ENCODE data around the gene THADA. TPM values are rescaled to one million over a fixed set of nuclear protein-coding genes. Genes with fewer than 3 reads are reported as not detected.

THADA gene
- total and polyA plus RNA-seq, 2 experiments from 2014 or later: 10.8 to 18.8 TPM

DNA sequence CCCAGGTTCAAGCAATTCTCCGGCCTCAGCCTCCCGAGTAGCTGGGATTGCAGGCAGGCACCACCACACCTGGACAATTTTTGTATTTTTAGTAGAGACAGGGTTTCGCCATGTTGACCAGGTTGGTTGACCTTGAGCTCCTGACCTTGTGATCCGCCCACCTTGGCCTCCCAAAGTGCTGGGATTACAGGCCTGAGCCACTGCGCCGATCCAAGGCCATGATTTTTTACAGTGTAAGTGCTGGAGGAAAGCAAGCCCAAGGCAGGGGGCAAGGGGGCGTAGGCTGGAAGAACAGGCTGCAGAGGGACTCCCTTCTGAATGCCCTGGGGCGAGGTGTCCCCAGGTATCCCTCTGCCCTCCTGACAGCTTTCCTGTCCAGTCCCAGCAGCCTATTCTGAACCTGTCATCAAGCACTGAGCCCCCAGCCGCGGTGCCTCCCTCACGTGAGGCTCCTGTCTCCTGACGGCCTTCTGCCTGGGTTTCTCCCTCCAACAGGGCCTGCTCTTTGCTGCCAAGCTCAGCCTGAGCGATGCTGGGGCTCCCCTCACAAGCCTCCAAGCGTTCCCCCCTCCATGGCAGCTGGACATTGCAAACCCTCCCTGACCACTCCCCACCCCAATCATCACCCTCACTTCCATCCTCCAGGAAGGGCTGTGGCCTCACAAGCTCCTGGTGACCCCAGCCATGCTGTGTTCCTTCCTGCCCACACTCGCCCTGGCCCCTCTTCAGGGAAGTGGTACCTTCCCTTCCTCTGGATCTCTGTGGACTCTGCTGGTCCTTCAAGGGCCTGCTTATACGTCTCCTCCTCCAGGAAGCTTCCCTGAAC, 407.1 kb downstream of the THADA start:
- no peaks in the 10 kb centered on the region for H3K36me3 ChIP-seq (replicated peaks; ENCODE audit: insufficient read depth, low read depth)
- no peak overlapping the region for H3K4me2 ChIP-seq
- WGBS (ENCODE audit: low lambda C conversion rate, missing lambda C conversion rate): 94% methylated on average over 16 of the region's 16 CpGs
- H3K4me3 ChIP-seq: no peak overlapping the region
- H3K4me1 ChIP-seq (ENCODE audit: insufficient read depth): peaks cover 38% of the 10 kb centered on the region
- no peaks in the 10 kb centered on the region for H3K9me2 ChIP-seq (replicated peaks; ENCODE audit: insufficient read depth)
- no peaks in the 10 kb centered on the region for H3K79me2 ChIP-seq
- H4K20me1 ChIP-seq (ENCODE audit: insufficient read depth, poor library complexity, severe bottlenecking): no peaks in the 10 kb centered on the region
- TF ChIP-seq EZH2phosphoT487 (IDR thresholded peaks at IDR 0.05; ENCODE audit: low read depth, severe bottlenecking, unreplicated experiment) (no peak), EZH2 (IDR thresholded peaks at IDR 0.05; ENCODE audit: borderline replicate concordance) (no peak)
- TF ChIP-seq, protein P1, sequence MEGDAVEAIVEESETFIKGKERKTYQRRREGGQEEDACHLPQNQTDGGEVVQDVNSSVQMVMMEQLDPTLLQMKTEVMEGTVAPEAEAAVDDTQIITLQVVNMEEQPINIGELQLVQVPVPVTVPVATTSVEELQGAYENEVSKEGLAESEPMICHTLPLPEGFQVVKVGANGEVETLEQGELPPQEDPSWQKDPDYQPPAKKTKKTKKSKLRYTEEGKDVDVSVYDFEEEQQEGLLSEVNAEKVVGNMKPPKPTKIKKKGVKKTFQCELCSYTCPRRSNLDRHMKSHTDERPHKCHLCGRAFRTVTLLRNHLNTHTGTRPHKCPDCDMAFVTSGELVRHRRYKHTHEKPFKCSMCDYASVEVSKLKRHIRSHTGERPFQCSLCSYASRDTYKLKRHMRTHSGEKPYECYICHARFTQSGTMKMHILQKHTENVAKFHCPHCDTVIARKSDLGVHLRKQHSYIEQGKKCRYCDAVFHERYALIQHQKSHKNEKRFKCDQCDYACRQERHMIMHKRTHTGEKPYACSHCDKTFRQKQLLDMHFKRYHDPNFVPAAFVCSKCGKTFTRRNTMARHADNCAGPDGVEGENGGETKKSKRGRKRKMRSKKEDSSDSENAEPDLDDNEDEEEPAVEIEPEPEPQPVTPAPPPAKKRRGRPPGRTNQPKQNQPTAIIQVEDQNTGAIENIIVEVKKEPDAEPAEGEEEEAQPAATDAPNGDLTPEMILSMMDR (IDR thresholded peaks at IDR 0.05; ENCODE audit: poor library complexity): no peak
- DNase-seq (ENCODE audit: low spot score): no peak
- H3K27me3 ChIP-seq: no peaks in the 10 kb centered on the region
- H3K9me3 ChIP-seq (ENCODE audit: low read depth): no peaks in the 10 kb centered on the region
- no peak overlapping the region for H3K27ac ChIP-seq
- H2AFZ ChIP-seq: no peak overlapping the region

DNA sequence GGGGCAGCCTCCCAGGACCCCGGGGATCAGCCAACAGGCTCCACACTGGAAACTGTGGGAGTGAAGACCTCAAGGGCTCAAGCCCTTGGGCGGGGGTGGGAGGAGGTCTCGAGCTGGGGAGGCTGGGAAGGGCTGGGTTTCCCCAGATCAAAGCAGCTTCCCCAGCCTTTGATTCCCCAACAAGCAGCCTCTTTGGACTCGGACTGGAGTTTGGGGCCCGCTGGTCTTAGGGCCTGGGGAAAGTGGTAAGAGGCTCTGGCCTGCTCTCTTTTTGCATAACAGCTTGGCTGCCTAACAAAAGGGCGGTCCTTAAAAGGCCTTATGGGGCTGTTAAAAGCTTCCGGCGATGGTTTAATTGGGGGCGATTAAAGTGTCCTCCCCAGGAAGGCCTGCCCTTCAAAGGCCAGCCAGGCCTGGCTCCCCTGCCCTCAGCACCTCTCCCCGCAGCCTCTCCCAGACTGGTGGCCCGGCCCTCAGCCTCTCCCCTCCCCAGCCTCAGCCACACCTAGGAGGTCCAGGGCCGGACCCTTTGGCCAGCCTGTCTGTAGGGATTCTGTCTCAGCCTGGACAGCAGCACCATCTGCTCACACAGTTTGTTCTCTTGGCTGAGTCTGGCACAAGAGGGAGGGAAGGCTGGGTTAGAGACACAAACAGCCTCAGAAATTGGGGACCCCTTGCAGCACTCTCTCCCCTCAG, 409.0 kb downstream of the THADA start:
- DNase-seq (ENCODE audit: low spot score): no peak
- 43% methylated on average over 12 of the region's 12 CpGs for WGBS (ENCODE audit: low lambda C conversion rate, missing lambda C conversion rate)
- TF ChIP-seq, protein P1 (IDR thresholded peaks at IDR 0.05; ENCODE audit: poor library complexity): no peak
- no peak for TF ChIP-seq EZH2 (IDR thresholded peaks at IDR 0.05; ENCODE audit: borderline replicate concordance)
- no peak for TF ChIP-seq EZH2phosphoT487 (IDR thresholded peaks at IDR 0.05; ENCODE audit: low read depth, severe bottlenecking, unreplicated experiment)
- Histone ChIP-seq H3K79me2 (no peaks in the 10 kb centered on the region), H3K27ac (peak overlapping the region; percentile 58), H3K36me3 (replicated peaks; ENCODE audit: insufficient read depth, low read depth) (no peaks in the 10 kb centered on the region), H3K9me2 (replicated peaks; ENCODE audit: insufficient read depth) (no peaks in the 10 kb centered on the region), H3K4me1 (ENCODE audit: insufficient read depth) (peaks cover 18% of the 10 kb centered on the region), H3K9me3 (ENCODE audit: low read depth) (no peaks in the 10 kb centered on the region), H4K20me1 (ENCODE audit: insufficient read depth, poor library complexity, severe bottlenecking) (no peaks in the 10 kb centered on the region), H3K4me3 (no peak overlapping the region), H3K4me2 (no peak overlapping the region), H3K27me3 (no peaks in the 10 kb centered on the region), H2AFZ (no peak overlapping the region)

DNA sequence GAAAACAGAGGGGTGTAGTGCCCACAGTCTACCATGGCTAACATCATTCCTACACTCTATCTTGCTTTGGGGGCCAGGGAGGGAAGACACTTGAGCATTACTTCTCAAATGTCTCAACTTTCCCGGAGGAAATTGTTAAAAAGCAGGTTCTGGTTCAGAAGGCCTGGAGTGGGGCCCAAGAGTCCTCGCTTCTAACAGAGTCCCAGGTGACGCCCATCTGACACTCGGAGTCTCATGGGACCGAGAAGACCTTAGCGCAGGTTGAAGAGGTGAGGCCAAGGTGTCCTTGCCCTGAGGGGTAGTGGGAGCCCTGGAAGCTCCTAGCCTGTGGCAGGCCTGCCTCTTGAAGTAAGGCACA, 409.5 kb downstream of the THADA start:
- Histone ChIP-seq H2AFZ (no peak overlapping the region), H4K20me1 (ENCODE audit: insufficient read depth, poor library complexity, severe bottlenecking) (no peaks in the 10 kb centered on the region), H3K9me3 (ENCODE audit: low read depth) (no peaks in the 10 kb centered on the region), H3K79me2 (no peaks in the 10 kb centered on the region), H3K27ac (peak overlapping the region; percentile 58), H3K4me2 (no peak overlapping the region), H3K27me3 (no peaks in the 10 kb centered on the region), H3K9me2 (replicated peaks; ENCODE audit: insufficient read depth) (no peaks in the 10 kb centered on the region), H3K36me3 (replicated peaks; ENCODE audit: insufficient read depth, low read depth) (no peaks in the 10 kb centered on the region), H3K4me3 (no peak overlapping the region), H3K4me1 (ENCODE audit: insufficient read depth) (peaks cover 13% of the 10 kb centered on the region)
- 96% methylated on average over 6 of the region's 6 CpGs for WGBS (ENCODE audit: low lambda C conversion rate, missing lambda C conversion rate)
- no peak for DNase-seq (ENCODE audit: low spot score)
- TF ChIP-seq, protein P1 (IDR thresholded peaks at IDR 0.05; ENCODE audit: poor library complexity): no peak
- TF ChIP-seq EZH2phosphoT487 (IDR thresholded peaks at IDR 0.05; ENCODE audit: low read depth, severe bottlenecking, unreplicated experiment) (no peak), EZH2 (IDR thresholded peaks at IDR 0.05; ENCODE audit: borderline replicate concordance) (no peak)

Measured in hepatocyte (in vitro differentiated cells).